VCaP (cell line): ENCODE results near the gene TMEM161B.
"Not testable (repeated sequence)": the region's sequence is repeated elsewhere in the genome, so short reads cannot be mapped to it uniquely, and the experiment has no call there.

Experiments
- H3K27ac ChIP-seq: fragments of 450-650 bp; 2 replicates; pipeline ENCODE4 v1.5.1; 2017
- CTCF ChIP-seq: fragments of 450-650 bp; conservative IDR thresholded peaks from 2 replicates; pipeline ENCODE4 v1.5.1; 2017; ENCODE audit warnings: mild to moderate bottlenecking, moderate library complexity

Gene TMEM161B

GRCh38 chr5:88283690-88284089, 15.0 kb upstream of the TMEM161B start:
- H3K27ac ChIP-seq = no peak overlapping the region
- no peak for TF ChIP-seq CTCF

GRCh38 chr5:88281322-88281721, 12.7 kb upstream of the TMEM161B start:
- H3K27ac ChIP-seq = no peak overlapping the region
- TF ChIP-seq CTCF = no peak

- TF ChIP-seq CTCF = no peak
- H3K27ac ChIP-seq = no peak overlapping the region
These were observed 10.9 kb upstream of the TMEM161B start for GRCh38 chr5:88279584-88279983.

- H3K27ac ChIP-seq = no peak overlapping the region
- TF ChIP-seq CTCF = no peak
These were observed 7.7 kb upstream of the TMEM161B start for GRCh38 chr5:88276378-88276777.

- no peak for TF ChIP-seq CTCF
- H3K27ac ChIP-seq = no peak overlapping the region
These were observed 6.9 kb upstream of the TMEM161B start for GRCh38 chr5:88275581-88275980.

- no peak for TF ChIP-seq CTCF
These were observed 652 bp upstream of the TMEM161B start for GRCh38 chr5:88269222-88269771.

GRCh38 chr5:88264565-88264964, 4.1 kb downstream of the TMEM161B start:
- not testable (repeated sequence) for H3K27ac ChIP-seq

More at GRCh38 chr5:88269222-88269771, 652 bp upstream of the TMEM161B start:
- H3K27ac ChIP-seq = peak overlapping the region; percentile 82

GRCh38 chr5:88263349-88263748, 5.3 kb downstream of the TMEM161B start:
- TF ChIP-seq CTCF = no peak
- H3K27ac ChIP-seq = no peak overlapping the region
